ENCODE results near the gene FUOM. TPM values are rescaled to one million over a fixed set of nuclear protein-coding genes. Genes with fewer than 3 reads are reported as not detected.
A peak's percentile ranks its signal among the peaks of the same experiment; 100 is the strongest.

Gene FUOM
- total RNA-seq, 1 donor from 2014 or later: 54.0 TPM

DNA sequence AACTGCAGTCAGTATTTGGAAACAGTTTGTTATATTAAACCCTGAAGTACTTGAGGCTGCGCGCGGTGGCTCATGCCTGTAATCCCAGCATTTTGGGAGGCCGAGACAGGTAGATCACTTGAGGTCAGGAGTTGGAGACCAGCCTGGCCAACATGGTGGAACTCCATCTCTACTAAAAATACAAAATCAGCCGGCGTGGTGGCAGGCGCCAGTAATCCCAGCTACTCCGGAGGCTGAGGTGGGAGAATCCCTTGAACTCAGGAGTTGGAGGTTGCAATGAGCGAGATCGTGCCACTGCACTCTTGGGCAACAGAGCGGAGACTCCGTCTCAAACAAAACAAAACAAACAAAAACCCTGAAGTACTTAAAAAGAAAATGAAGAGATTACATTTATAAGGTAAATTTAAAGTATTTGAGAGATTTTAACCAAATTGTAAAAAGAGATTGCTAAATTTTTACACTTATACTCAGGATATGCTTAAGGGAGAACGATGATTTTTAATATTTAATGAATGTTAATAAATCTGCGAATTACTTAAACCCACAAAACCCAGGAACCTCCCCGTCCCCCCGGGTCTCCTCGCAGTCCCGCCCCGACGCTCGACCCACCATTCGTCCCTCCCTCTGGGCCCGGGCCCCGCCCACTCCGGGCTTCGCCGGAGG, 35.7 kb upstream of the FUOM start:
- peak overlapping the region; percentile 54 for H3K27ac ChIP-seq
- H3K4me1 ChIP-seq: peaks cover 18% of the 10 kb centered on the region
- DNase-seq (ENCODE audit: extremely low spot score in 2 of 2): no peak
- intact Hi-C loops (cut with DNase I): loop anchor here (5.0 kb wide), 1 partner anchor 86 kb away; the partner anchor contains the start of genes TUBGCP2 and ZNF511
- peak overlapping the region; percentile 86 to 93 for H3K4me3 ChIP-seq
- TF ChIP-seq, protein P1, sequence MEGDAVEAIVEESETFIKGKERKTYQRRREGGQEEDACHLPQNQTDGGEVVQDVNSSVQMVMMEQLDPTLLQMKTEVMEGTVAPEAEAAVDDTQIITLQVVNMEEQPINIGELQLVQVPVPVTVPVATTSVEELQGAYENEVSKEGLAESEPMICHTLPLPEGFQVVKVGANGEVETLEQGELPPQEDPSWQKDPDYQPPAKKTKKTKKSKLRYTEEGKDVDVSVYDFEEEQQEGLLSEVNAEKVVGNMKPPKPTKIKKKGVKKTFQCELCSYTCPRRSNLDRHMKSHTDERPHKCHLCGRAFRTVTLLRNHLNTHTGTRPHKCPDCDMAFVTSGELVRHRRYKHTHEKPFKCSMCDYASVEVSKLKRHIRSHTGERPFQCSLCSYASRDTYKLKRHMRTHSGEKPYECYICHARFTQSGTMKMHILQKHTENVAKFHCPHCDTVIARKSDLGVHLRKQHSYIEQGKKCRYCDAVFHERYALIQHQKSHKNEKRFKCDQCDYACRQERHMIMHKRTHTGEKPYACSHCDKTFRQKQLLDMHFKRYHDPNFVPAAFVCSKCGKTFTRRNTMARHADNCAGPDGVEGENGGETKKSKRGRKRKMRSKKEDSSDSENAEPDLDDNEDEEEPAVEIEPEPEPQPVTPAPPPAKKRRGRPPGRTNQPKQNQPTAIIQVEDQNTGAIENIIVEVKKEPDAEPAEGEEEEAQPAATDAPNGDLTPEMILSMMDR (IDR thresholded peaks at IDR 0.05): no peak
- no peak for TF ChIP-seq POLR2AphosphoS5 (IDR thresholded peaks at IDR 0.05; ENCODE audit: insufficient read depth in 1 of 2, low read depth in 1 of 2)
- no peak for TF ChIP-seq POLR2A (IDR thresholded peaks at IDR 0.05)
- H3K27me3 ChIP-seq: no peaks in the 10 kb centered on the region
- H3K36me3 ChIP-seq: peaks cover 0 to 20% of the 10 kb centered on the region in 2 donors
- no peaks in the 10 kb centered on the region for H3K9me3 ChIP-seq

DNA sequence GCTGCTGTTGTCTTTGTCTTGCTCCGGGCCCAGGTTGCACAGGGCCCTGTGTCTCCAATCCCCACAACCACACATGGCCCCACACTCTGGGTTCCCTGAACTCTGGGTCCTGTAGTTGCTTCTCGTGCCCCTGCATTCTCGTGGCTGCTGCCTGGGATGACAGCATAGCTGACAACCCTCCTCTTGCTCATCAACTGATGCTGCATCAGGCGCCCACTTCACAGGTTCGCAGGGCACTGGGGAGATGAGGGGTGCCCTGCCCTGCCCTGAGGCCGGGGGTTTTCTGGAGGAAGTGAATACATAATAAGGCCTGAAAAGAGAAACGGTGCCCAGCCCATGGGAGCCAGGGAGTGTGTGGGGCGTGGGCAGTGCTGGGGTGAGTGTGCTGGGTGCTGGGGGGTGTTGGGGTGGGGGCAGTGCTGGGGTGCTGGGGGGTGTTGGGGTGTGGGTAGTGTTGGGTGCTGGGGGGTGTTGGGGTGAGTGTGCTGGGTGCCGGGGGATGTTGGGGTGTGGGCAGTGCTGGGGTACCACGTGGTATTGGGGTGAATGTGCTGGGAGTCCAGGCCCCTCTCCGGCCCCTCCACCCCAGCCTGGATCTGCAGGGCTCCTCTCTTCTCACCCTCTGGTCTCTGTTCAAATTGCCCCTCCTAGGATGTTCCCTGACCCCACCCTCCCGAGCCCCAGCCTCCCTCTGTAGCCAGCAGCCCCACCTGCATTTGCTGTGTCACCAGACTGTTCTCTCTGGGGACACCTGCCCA, 34.1 kb upstream of the FUOM start:
- intact Hi-C loops (cut with DNase I): loop anchor here (5.0 kb wide), 1 partner anchor 85 kb away; the partner anchor contains the start of genes TUBGCP2 and ZNF511
- Histone ChIP-seq H3K27ac (no peak overlapping the region), H3K27me3 (no peaks in the 10 kb centered on the region), H3K4me1 (peaks cover 18% of the 10 kb centered on the region), H3K36me3 (peaks cover 0 to 4% of the 10 kb centered on the region in 2 donors), H3K4me3 (no peak overlapping the region), H3K9me3 (no peaks in the 10 kb centered on the region)
- TF ChIP-seq, protein P1 (IDR thresholded peaks at IDR 0.05): no peak
- no peak for TF ChIP-seq POLR2A (IDR thresholded peaks at IDR 0.05)
- TF ChIP-seq POLR2AphosphoS5 (IDR thresholded peaks at IDR 0.05; ENCODE audit: insufficient read depth in 1 of 2, low read depth in 1 of 2): no peak
- peak in 1 of 2 donors; percentile 78 for DNase-seq (ENCODE audit: extremely low spot score in 2 of 2)

DNA sequence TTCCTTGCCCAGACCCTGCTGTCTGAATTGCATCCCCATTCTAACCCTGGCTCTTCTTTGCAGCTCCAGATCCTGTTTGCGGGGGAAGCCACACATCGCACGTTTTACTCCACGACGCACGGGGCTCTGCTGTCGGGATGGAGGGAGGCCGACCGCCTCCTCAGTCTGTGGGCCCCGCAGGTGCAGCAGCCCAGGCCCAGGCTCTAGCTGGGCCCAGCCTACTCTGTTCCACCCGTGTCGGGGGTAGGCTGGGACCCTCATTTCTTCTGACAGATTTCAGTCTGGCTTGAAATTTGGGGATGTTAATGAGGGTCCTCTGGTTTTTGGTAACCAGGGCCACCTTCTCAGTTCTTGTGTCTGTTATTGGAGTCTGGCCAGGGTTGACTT, 33.4 kb upstream of the FUOM start:
- peaks cover 18% of the 10 kb centered on the region for H3K4me1 ChIP-seq
- no peak overlapping the region for H3K27ac ChIP-seq
- H3K4me3 ChIP-seq: no peak overlapping the region
- no peaks in the 10 kb centered on the region for H3K9me3 ChIP-seq
- TF ChIP-seq POLR2AphosphoS5 (IDR thresholded peaks at IDR 0.05; ENCODE audit: insufficient read depth in 1 of 2, low read depth in 1 of 2) (no peak), POLR2A (IDR thresholded peaks at IDR 0.05) (no peak)
- TF ChIP-seq, protein P1 (IDR thresholded peaks at IDR 0.05): no peak
- no peaks in the 10 kb centered on the region for H3K27me3 ChIP-seq
- no peak for DNase-seq (ENCODE audit: extremely low spot score in 2 of 2)
- intact Hi-C loops (cut with DNase I): loop anchor here (5.0 kb wide), 1 partner anchor 84 kb away; the partner anchor contains the start of genes TUBGCP2 and ZNF511
- no peaks in the 10 kb centered on the region for H3K36me3 ChIP-seq

GRCh38 chr10:133390597-133391248, 32.9 kb upstream of the FUOM start:
- Histone ChIP-seq H3K27ac (no peak overlapping the region), H3K36me3 (no peaks in the 10 kb centered on the region), H3K4me3 (no peak overlapping the region), H3K4me1 (peaks cover 18% of the 10 kb centered on the region), H3K27me3 (no peaks in the 10 kb centered on the region), H3K9me3 (no peaks in the 10 kb centered on the region)
- DNase-seq (ENCODE audit: extremely low spot score in 2 of 2): no peak
- TF ChIP-seq, protein P1 (IDR thresholded peaks at IDR 0.05): no peak
- TF ChIP-seq POLR2A (IDR thresholded peaks at IDR 0.05) (no peak), POLR2AphosphoS5 (IDR thresholded peaks at IDR 0.05; ENCODE audit: insufficient read depth in 1 of 2, low read depth in 1 of 2) (no peak)
- intact Hi-C loops (cut with DNase I): loop anchor here (5.0 kb wide), 1 partner anchor 83 kb away; the partner anchor contains the start of genes TUBGCP2 and ZNF511
